ENCODE measurements around the gene BRMS1.
"Not testable (repeated sequence)": the region's sequence is repeated elsewhere in the genome, so short reads cannot be mapped to it uniquely, and the experiment has no call there.

The BRMS1 gene

GRCh38 chr11:66363805-66364535 lies 19.1 kb upstream of the BRMS1 start:
- in situ Hi-C loops (cut with MboI; ENCODE audit: low sequenced_read_pairs), result no loop called here

- in situ Hi-C loops (cut with MboI; ENCODE audit: low sequenced_read_pairs), result no loop called here
Observed at GRCh38 chr11:66363187-66363601, 18.3 kb upstream of the BRMS1 start.

DNA sequence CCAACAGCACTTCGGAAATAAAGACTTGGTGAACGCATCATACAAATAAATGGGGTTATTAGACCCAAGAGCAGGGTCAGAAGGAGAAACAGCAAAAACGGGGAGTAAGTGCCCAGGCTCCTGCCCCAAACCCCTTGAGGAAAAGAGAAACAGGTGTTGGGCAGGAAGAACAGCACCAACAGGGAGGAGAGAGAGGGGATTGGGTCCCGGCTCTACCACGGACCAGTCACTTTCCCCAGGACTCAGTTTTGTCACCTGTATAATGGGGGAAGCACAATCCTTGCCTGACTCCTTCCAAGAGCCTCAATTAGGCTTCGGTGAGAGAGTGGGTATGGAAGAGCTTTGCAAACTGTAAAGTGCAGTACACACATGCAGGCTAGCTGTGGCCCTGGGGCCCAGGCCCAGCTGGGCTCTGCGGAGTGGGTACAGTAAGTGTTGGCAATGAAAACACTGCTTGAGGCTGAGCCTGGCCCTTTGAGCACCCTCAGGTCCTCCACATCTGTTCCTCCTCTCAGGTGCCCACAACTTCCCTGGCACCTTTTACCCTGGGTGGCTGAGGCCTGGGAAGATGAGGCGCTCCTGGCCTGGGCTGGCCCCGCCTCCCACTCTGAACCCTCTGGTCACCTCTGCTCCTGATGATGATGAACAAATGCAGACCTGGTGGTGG lies 17.7 kb upstream of the BRMS1 start:
- in situ Hi-C loops (cut with MboI; ENCODE audit: low sequenced_read_pairs), result no loop called here

- in situ Hi-C loops (cut with MboI; ENCODE audit: low sequenced_read_pairs), result no loop called here
Observed at GRCh38 chr11:66361502-66361941, 16.6 kb upstream of the BRMS1 start.

DNA sequence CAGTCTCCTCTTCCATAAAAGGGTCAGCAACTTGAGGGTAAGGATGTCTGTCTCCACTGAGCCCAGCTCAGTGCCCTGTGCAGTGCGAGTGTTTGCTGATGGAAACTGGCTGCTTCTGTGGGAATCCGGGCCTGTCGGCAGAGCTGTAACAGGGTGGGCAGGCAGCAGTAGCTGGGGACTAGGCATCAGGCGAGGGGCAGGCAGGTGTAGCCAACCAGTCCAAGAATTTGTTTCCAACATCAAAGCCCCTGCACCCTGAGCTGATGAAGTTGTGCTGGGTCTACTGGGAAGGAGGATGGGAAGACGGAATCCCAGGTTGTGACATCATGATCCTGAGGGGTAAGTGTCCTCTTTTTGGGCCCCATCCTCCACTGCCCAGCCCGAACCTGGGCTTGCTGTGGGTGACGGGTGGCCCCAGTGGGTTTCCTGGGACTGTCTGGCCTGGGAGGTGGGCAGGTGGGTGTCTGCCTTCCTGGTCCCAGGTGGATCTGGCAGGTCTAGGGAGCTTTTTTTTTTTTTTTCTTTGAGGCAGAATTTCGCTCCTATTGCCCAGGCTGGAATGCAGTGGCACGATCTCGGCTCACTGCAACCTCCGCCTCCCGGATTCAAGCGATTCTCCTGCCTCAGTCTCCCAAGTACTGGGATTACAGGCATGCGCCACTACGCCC lies 15.6 kb upstream of the BRMS1 start:
- in situ Hi-C loops (cut with MboI; ENCODE audit: low sequenced_read_pairs), result no loop called here

- in situ Hi-C loops (cut with MboI; ENCODE audit: low sequenced_read_pairs), result no loop called here
Observed at GRCh38 chr11:66359662-66360087, 14.8 kb upstream of the BRMS1 start.

- in situ Hi-C loops (cut with MboI; ENCODE audit: low sequenced_read_pairs), result not testable (repeated sequence)
Observed at GRCh38 chr11:66350560-66351235, 5.8 kb upstream of the BRMS1 start.

DNA sequence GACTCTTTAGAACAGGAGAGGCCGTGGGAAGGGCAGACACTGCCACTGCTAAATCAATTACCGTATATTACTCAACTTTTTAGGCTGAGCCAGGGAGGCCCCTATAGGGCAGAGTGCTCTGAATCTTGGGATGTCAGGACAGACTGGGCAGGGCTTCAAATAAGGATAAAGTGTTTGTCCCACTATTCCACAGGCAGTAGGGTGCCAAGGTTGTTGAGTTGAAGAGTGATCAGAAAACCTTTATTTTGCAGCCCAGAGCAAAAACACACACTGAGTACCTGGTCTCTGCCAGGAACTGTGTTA lies 4.1 kb upstream of the BRMS1 start:
- in situ Hi-C loops (cut with MboI; ENCODE audit: low sequenced_read_pairs), result no loop called here

DNA sequence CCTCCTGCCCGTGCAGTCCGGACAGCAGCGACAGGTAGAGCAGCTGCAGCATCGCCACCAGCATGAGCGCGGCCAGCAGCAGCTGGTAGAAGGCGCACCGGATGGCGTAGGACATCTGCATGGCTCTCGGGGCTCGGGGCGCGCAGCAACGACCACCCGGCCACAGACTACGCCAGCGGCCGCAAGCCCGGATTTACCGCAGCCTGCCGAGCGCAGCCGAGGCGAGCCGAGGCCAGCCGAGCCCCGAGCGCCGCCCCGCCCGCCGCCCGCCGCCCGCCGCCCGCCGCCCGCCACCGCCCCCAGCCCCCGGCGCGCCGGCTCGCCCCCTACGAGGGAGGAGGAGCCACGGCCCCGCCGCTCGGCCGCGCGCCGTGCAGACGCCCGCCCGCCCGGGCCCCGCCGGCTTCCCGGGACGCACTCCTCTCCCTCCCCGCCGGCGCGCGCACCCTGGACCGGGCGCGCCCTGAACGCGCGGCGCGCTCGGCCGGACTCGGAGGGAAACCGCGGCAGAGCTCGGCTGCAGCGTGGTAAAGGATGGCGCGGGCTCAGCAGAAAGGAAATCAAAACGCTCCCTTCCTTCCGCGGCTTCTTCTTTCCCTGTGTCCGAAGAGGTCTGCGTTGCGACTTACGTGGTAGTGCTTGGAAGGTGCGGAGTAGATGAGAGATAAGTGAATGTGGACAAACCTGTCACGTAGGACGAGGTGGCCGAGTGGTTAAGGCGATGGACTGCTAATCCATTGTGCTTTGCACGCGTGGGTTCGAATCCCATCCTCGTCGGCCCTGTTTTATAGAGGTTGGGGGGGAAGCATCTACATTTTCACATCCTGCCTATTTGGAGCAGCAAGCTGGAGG lies 2.7 kb upstream of the BRMS1 start, which contains the start of gene B4GAT1:
Gene B4GAT1, minus strand, starts transcription at position 205 of the 852 bp plus-strand sequence. Its CDS starts 84 bp downstream, at position 121.
- in situ Hi-C loops (cut with MboI; ENCODE audit: low sequenced_read_pairs), result no loop called here

GRCh38 chr11:66346476-66347424 lies 1.8 kb upstream of the BRMS1 start:
- in situ Hi-C loops (cut with MboI; ENCODE audit: low sequenced_read_pairs), result no loop called here

GRCh38 chr11:66345316-66345649 lies 379 bp upstream of the BRMS1 start:
- in situ Hi-C loops (cut with MboI; ENCODE audit: low sequenced_read_pairs), result no loop called here

DNA sequence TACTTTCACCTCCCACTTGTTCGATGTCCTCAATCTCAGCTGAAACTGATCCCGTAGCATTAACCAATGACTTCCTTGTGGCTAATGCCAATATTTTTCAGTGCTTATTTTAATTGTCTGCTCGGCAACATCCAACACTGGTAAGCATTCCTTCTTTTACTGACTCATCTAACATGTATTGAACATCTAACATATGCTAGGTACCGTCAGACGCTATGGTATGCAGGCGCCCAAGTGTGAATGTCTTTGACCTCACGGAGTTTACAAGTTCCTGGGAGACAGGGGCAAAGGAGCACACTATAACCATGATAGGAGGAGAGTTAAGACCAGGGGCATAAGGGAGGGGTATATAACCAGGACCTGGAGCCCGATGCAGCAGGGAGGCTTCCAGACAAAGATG lies 1.7 kb downstream of the BRMS1 start:
- in situ Hi-C loops (cut with MboI; ENCODE audit: low sequenced_read_pairs), result no loop called here

- in situ Hi-C loops (cut with MboI; ENCODE audit: low sequenced_read_pairs), result no loop called here
Observed at GRCh38 chr11:66341502-66342126, 3.3 kb downstream of the BRMS1 start.

DNA sequence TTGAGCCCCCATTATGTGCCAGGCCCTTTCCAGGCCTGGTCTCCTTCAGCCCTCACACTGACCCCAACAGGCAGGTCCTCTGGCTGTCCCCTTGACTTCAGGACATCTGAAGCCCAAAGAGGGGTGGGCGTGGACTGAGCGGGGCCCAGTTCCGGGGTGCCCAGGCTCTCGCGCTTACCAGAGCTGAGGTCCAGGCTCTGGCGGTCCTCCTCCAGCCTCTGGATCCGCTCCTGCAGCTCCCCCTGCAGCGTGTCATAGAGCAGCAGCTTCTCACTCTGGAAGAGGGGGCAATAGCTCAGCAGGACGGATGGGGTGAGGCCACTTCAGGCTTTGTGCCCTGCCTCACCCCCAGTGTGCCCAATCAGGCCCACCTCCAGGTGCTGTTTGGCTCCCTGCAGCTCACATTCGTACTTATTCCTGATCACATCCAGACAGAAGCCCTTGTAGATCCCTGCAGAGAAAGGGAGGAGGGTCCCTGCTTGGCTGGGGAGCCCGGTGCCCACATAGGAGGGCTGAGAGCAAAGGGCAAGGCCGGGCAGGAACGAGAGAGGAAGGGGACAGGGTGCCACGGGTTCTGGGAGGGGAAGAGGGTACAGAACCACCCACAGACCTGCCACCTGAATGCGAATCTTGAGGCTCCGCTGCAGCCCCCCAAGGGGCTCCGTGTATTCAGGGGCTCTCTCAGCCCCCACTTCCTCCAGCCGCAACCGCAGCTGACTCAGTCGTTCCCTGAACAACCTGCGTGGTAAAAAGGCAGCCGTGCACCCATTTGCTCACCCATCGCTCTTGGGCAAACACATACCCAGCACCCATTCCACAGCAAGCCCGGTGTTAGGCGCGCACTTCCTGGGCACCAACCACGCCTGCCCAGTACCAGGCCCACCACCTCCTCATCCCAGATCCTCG lies 4.1 kb downstream of the BRMS1 start:
- in situ Hi-C loops (cut with MboI; ENCODE audit: low sequenced_read_pairs), result no loop called here

- in situ Hi-C loops (cut with MboI; ENCODE audit: low sequenced_read_pairs), result no loop called here
Observed at GRCh38 chr11:66339686-66340483, 5.0 kb downstream of the BRMS1 start.

DNA sequence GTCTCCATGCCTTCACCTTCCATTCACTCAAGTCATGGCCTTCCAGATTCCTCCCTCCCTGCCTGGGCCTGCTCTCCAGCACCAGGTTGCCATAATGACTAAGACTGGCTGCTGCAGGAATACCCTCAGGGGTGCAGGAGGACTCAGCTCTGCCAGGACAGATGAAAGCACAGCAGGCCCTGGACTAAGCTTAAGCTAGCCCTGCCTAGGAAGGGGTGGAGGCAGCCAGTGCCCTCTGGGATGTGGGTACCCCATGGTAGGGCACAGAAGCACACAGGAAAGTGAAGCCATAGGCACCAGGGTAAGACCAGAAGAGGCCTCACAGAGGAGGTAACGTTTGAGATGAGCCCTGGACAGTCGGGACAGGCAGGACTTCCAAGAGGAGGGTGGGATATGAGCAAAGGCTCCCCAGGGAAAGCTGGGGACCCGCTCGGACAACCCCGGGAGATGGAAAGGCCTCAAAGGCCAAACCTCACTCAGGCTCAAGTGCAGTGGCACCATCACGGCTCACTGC lies 5.7 kb downstream of the BRMS1 start:
- in situ Hi-C loops (cut with MboI; ENCODE audit: low sequenced_read_pairs), result no loop called here

Measured in HL-60/S4 (cell line).